ENCODE measurements around the gene CD200R1L. TPM values are rescaled to one million over a fixed set of nuclear protein-coding genes. Genes with fewer than 3 reads are reported as not detected.

The CD200R1L gene
- total and polyA plus RNA-seq, 9 of the 15 experiments (the other 6 are each of a cell fraction or from before 2014, with no cell fraction given) = not detected

- TF ChIP-seq NFYB (IDR thresholded peaks at IDR 0.05; ENCODE audit: extremely low read depth, insufficient read length) (peak; percentile 56), CBFA2T3 (IDR thresholded peaks at IDR 0.05) (peak; percentile 29; the same call in 1 of the 2 replicates), ETV1 (tag; conservative IDR thresholded peaks at IDR 0.05; ENCODE audit: low read depth) (peak; percentile 69), BRCA1 (IDR thresholded peaks at IDR 0.05) (no peak), BRCA1 (CRISPR knock-in tag; IDR thresholded peaks at IDR 0.05) (no peak), BCOR (IDR thresholded peaks at IDR 0.05) (no peak), ZNF644 (tag; IDR thresholded peaks at IDR 0.05; ENCODE audit: low read depth) (no peak), ZNF3 (CRISPR knock-in tag; IDR thresholded peaks at IDR 0.05) (no peak), ZNF76 (CRISPR knock-in tag; IDR thresholded peaks at IDR 0.05; ENCODE audit: borderline replicate concordance) (no peak), JUND (IDR thresholded peaks at IDR 0.05; ENCODE audit: borderline replicate concordance, low read depth, low read length) (peak; percentile 75), JUND (tag; IDR thresholded peaks at IDR 0.05; ENCODE audit: borderline replicate concordance, low read depth, low read length) (peak; percentile 78; the same call in 2 of the 3 replicates), ZNF277 (CRISPR knock-in tag; IDR thresholded peaks at IDR 0.05; ENCODE audit: borderline replicate concordance) (no peak), ARNT (IDR thresholded peaks at IDR 0.05) (no peak), PHF8 (IDR thresholded peaks at IDR 0.05; ENCODE audit: borderline replicate concordance, low read length) (no peak), L3MBTL2 (IDR thresholded peaks at IDR 0.05) (no peak), MCM5 (IDR thresholded peaks at IDR 0.05; ENCODE audit: low read depth) (no peak), CHAMP1 (IDR thresholded peaks at IDR 0.05) (no peak), ZKSCAN1 (IDR thresholded peaks at IDR 0.05; ENCODE audit: low read depth, low read length) (no peak), HNRNPUL1 (IDR thresholded peaks at IDR 0.05; ENCODE audit: low read length) (no peak), WHSC1 (IDR thresholded peaks at IDR 0.05; ENCODE audit: low read length) (no peak), ZNF165 (CRISPR knock-in tag; IDR thresholded peaks at IDR 0.05; ENCODE audit: borderline replicate concordance) (no peak), ZNF197 (CRISPR knock-in tag; IDR thresholded peaks at IDR 0.05; ENCODE audit: low read depth) (no peak), SIN3A (IDR thresholded peaks at IDR 0.05; ENCODE audit: borderline replicate concordance in 2 of 2, control insufficient read depth in 1 of 2, low read depth in 2 of 2, low read length in 2 of 2) (no peak), VEZF1 (CRISPR knock-in tag; IDR thresholded peaks at IDR 0.05) (peak; percentile 16; the same call in 1 of the 2 replicates), SP2 (IDR thresholded peaks at IDR 0.05; ENCODE audit: extremely low read depth, low read depth, low read length, poor library complexity, severe bottlenecking) (no peak)
Measured at GRCh38 chr3:112770032-112770626, 76.5 kb downstream of the CD200R1L start (continued).
